Activated CD4-positive, alpha-beta memory T cell treated with anti-CD3 and anti-CD28 coated beads for 36 hours (primary cell): ENCODE measurements around the gene NRP1. TPM values are rescaled to one million over a fixed set of nuclear protein-coding genes. Genes with fewer than 3 reads are reported as not detected.

ENCODE experiments used
- CTCF ChIA-PET: fragments of 350-600 bp; sonication (Branson Sonifier 250); formaldehyde crosslinking; loops from one replicate; lab custom pipeline; 2021; ENCODE audit warnings: antibody characterized with exemption, inconsistent platforms; lab: Charles Lee
- POLR2A ChIA-PET: fragments of 350-600 bp; sonication (Branson Sonifier 250); formaldehyde crosslinking; loops from one replicate; lab custom pipeline; 2021; ENCODE audit warnings: antibody characterized with exemption; lab: Charles Lee
- DNase-seq: peaks from one replicate; pipeline ENCODE4 v3.0.0-alpha.2; 2020
- H3K27ac Mint-ChIP-seq: one replicate; pipeline ENCODE4 v1.8.0; 2021; ENCODE audit warnings: mixed read lengths
- H3K27me3 Mint-ChIP-seq: one replicate; pipeline ENCODE4 v1.8.0; 2021; ENCODE audit warnings: mixed read lengths
- H3K36me3 Mint-ChIP-seq: one replicate; pipeline ENCODE4 v1.8.0; 2021; ENCODE audit warnings: mixed read lengths
- H3K4me1 Mint-ChIP-seq: one replicate; pipeline ENCODE4 v1.8.0; 2021; ENCODE audit warnings: low read depth, mixed read lengths
- H3K4me3 Mint-ChIP-seq: one replicate; pipeline ENCODE4 v1.8.0; 2021; ENCODE audit warnings: mild to moderate bottlenecking, mixed read lengths
- H3K9me3 Mint-ChIP-seq: one replicate; pipeline ENCODE4 v1.8.0; 2021; ENCODE audit warnings: mixed read lengths
- intact Hi-C: fragments of 100-400 bp; cut with micrococcal nuclease; formaldehyde crosslinking; loops from one replicate; pipeline ENCODE4 v1.15.1; 2023
- total RNA-seq, 2 experiments: library from RNA; stranded (reverse); gene quantifications; one replicate each; pipeline ENCODE4 v1.2.3, GENCODE V29; 2021

The NRP1 gene
- total RNA-seq, 2 experiments from 2014 or later: 1.5 to 1.6 TPM

GRCh38 chr10:33345236-33345635, 10.8 kb upstream of the NRP1 start:
- Mint-ChIP-seq H3K27ac (no peak overlapping the region), H3K4me1 (peaks cover 9% of the 10 kb centered on the region), H3K36me3 (peaks cover 2% of the 10 kb centered on the region), H3K9me3 (peaks cover 8% of the 10 kb centered on the region), H3K4me3 (no peak overlapping the region), H3K27me3 (peaks cover 31% of the 10 kb centered on the region)
- intact Hi-C loops: no loop called here
- ChIA-PET POLR2A (no interaction called here), CTCF (interaction anchor here (0.8 to 2.2 kb wide), 4 partner anchors 10 to 152 kb away, joined by 3 to 10 read pairs (median 3); partner anchors contain the start of gene NRP1)
- no peak for DNase-seq

GRCh38 chr10:33344676-33345075, 10.2 kb upstream of the NRP1 start:
- Mint-ChIP-seq H3K27ac (no peak overlapping the region), H3K4me1 (peaks cover 9% of the 10 kb centered on the region), H3K4me3 (no peak overlapping the region), H3K36me3 (peaks cover 2% of the 10 kb centered on the region), H3K27me3 (peaks cover 32% of the 10 kb centered on the region), H3K9me3 (peaks cover 8% of the 10 kb centered on the region)
- ChIA-PET CTCF (interaction anchor here (1.0 to 2.2 kb wide), 2 partner anchors 14 to 151 kb away, joined by 3 to 10 read pairs; no protein-coding TSS in a partner anchor), POLR2A (no interaction called here)
- no peak for DNase-seq
- intact Hi-C loops: no loop called here

- H3K36me3 Mint-ChIP-seq: peaks cover 2% of the 10 kb centered on the region
- intact Hi-C loops: no loop called here
- no peak for DNase-seq
- H3K4me3 Mint-ChIP-seq: no peak overlapping the region
- CTCF ChIA-PET: no interaction called here
- POLR2A ChIA-PET: interaction anchor here (0.9 kb wide), 1 partner anchor 8 kb away, joined by 3 read pairs; no protein-coding TSS in a partner anchor
- no peak overlapping the region for H3K27ac Mint-ChIP-seq
- H3K9me3 Mint-ChIP-seq: peaks cover 8% of the 10 kb centered on the region
- peaks cover 41% of the 10 kb centered on the region for H3K27me3 Mint-ChIP-seq
- peaks cover 15% of the 10 kb centered on the region for H3K4me1 Mint-ChIP-seq
Measured at GRCh38 chr10:33341637-33342036, 7.2 kb upstream of the NRP1 start.

- ChIA-PET CTCF (interaction anchor here (0.6 to 0.9 kb wide), 2 partner anchors 450 to 1300 kb away, joined by 3 read pairs; no protein-coding TSS in a partner anchor), POLR2A (no interaction called here)
- Mint-ChIP-seq H3K27ac (no peak overlapping the region), H3K36me3 (no peaks in the 10 kb centered on the region), H3K4me3 (peak overlapping the region; percentile 30), H3K9me3 (no peaks in the 10 kb centered on the region), H3K4me1 (peaks cover 25% of the 10 kb centered on the region), H3K27me3 (peaks cover 42% of the 10 kb centered on the region)
- intact Hi-C loops: loop anchor here (5.0 to 10.0 kb wide), 4 partner anchors 40 to 787 kb away; no protein-coding TSS in a partner anchor
- no peak for DNase-seq
Measured at GRCh38 chr10:33337326-33337957, 3.0 kb upstream of the NRP1 start.

GRCh38 chr10:33336582-33337325, 2.3 kb upstream of the NRP1 start:
- intact Hi-C loops: loop anchor here (5.0 to 10.0 kb wide), 4 partner anchors 41 to 788 kb away; no protein-coding TSS in a partner anchor
- H3K36me3 Mint-ChIP-seq: no peaks in the 10 kb centered on the region
- H3K27ac Mint-ChIP-seq: no peak overlapping the region
- H3K4me1 Mint-ChIP-seq: peaks cover 22% of the 10 kb centered on the region
- H3K9me3 Mint-ChIP-seq: no peaks in the 10 kb centered on the region
- POLR2A ChIA-PET: no interaction called here
- peaks cover 48% of the 10 kb centered on the region for H3K27me3 Mint-ChIP-seq
- no peak for DNase-seq
- CTCF ChIA-PET: interaction anchor here (0.6 to 0.9 kb wide), 2 partner anchors 451 to 1301 kb away, joined by 3 read pairs; no protein-coding TSS in a partner anchor
- peak overlapping the region; percentile 30 for H3K4me3 Mint-ChIP-seq

- DNase-seq: peak; percentile 11
- CTCF ChIA-PET: interaction anchor here (0.7 to 1.6 kb wide), 4 partner anchors 41 to 1302 kb away, joined by 3 to 4 read pairs (median 3); no protein-coding TSS in a partner anchor
- Mint-ChIP-seq H3K27ac (no peak overlapping the region), H3K4me1 (peaks cover 19% of the 10 kb centered on the region), H3K9me3 (no peaks in the 10 kb centered on the region), H3K27me3 (peaks cover 55% of the 10 kb centered on the region), H3K36me3 (no peaks in the 10 kb centered on the region), H3K4me3 (peak overlapping the region; percentile 44)
- intact Hi-C loops: loop anchor here (5.0 to 10.0 kb wide), 4 partner anchors 41 to 789 kb away; no protein-coding TSS in a partner anchor
- POLR2A ChIA-PET: no interaction called here
Measured at GRCh38 chr10:33335801-33336581, 1.5 kb upstream of the NRP1 start.

- H3K4me3 Mint-ChIP-seq: no peak overlapping the region
- CTCF ChIA-PET: interaction anchor here (0.7 to 1.6 kb wide), 5 partner anchors 10 to 1303 kb away, joined by 3 to 4 read pairs (median 3); no protein-coding TSS in a partner anchor
Measured at GRCh38 chr10:33335551-33335800, 1.0 kb upstream of the NRP1 start.

GRCh38 chr10:33334805-33335550, 511 bp upstream of the NRP1 start:
- intact Hi-C loops: loop anchor here (5.0 to 10.0 kb wide), 6 partner anchors 42 to 790 kb away; no protein-coding TSS in a partner anchor
- Mint-ChIP-seq H3K27me3 (peaks cover 58% of the 10 kb centered on the region), H3K27ac (no peak overlapping the region), H3K36me3 (no peaks in the 10 kb centered on the region), H3K4me1 (peaks cover 27% of the 10 kb centered on the region), H3K9me3 (no peaks in the 10 kb centered on the region), H3K4me3 (peak overlapping the region; percentile 64)
- DNase-seq: peak; percentile 56
- ChIA-PET CTCF (interaction anchor here (0.6 to 3.5 kb wide), 9 partner anchors 11 to 1303 kb away, joined by 3 to 24 read pairs (median 3); no protein-coding TSS in a partner anchor), POLR2A (no interaction called here)

More at GRCh38 chr10:33335551-33335800, 1.0 kb upstream of the NRP1 start:
- intact Hi-C loops: loop anchor here (5.0 to 10.0 kb wide), 4 partner anchors 42 to 789 kb away; no protein-coding TSS in a partner anchor
- Mint-ChIP-seq H3K27ac (no peak overlapping the region), H3K9me3 (no peaks in the 10 kb centered on the region), H3K4me1 (peaks cover 24% of the 10 kb centered on the region), H3K36me3 (no peaks in the 10 kb centered on the region), H3K27me3 (peaks cover 57% of the 10 kb centered on the region)
- POLR2A ChIA-PET: no interaction called here
- no peak for DNase-seq

GRCh38 chr10:33333260-33334101, 986 bp downstream of the NRP1 start:
- POLR2A ChIA-PET: interaction anchor here (0.8 to 1.5 kb wide), 2 partner anchors 8 to 32 kb away, joined by 3 read pairs; no protein-coding TSS in a partner anchor
- Mint-ChIP-seq H3K27ac (peak overlapping the region; percentile 13), H3K4me3 (peak overlapping the region; percentile 74), H3K36me3 (no peaks in the 10 kb centered on the region), H3K9me3 (no peaks in the 10 kb centered on the region), H3K4me1 (peaks cover 27% of the 10 kb centered on the region), H3K27me3 (peaks cover 62% of the 10 kb centered on the region)
- peak; percentile 56 for DNase-seq
- CTCF ChIA-PET: interaction anchor here (0.8 to 3.5 kb wide), 11 partner anchors 15 to 1306 kb away, joined by 3 to 24 read pairs (median 3); no protein-coding TSS in a partner anchor
- intact Hi-C loops: loop anchor here (5.0 to 10.0 kb wide), 5 partner anchors 66 to 791 kb away; no protein-coding TSS in a partner anchor
